GM19463 (cell line): Measurements from ENCODE around the gene HIGD2A.

Experiments
- ATAC-seq: cut with Tn5 transposase; IDR thresholded peaks from one replicate; pipeline ENCODE4 v1.9.1; 2021; ENCODE audit warnings: mild to moderate bottlenecking, moderate library complexity; ENCODE audit not compliant: unreplicated experiment

HIGD2A gene

DNA sequence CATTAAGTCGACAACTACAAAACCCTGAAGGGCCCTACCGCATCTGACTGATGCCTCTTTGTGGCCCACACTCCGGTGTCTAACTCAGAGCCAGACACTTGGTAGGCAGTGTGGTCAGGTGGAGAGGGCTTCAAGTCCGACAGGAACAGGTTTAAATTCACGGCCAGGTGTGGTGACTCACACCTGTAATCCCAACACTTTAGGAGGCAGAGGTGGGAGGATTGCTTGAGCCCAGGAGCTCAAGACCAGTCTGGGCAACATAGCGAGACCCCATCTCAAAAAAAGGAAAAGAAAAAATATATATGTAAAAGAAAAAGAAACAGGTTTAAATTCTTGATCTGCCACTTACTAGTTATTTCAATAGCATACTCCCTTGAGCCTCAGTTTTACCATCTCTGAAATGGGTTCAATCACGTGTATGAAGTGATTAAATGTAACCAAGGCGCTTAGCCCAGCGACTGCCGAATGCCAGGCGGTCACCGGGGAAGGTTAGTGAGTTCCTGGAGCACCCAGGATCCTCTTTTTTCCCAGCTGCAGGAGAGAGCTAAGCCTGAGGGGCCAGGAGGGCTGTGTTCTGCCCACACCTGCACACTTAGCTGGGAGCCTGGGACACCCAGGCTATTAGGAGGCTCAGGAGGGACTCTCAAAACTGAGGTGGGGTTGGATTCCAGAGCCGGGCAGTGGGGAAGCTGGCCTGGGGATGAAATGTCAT is 26.8 kb downstream of the HIGD2A start:
- no peak for ATAC-seq

DNA sequence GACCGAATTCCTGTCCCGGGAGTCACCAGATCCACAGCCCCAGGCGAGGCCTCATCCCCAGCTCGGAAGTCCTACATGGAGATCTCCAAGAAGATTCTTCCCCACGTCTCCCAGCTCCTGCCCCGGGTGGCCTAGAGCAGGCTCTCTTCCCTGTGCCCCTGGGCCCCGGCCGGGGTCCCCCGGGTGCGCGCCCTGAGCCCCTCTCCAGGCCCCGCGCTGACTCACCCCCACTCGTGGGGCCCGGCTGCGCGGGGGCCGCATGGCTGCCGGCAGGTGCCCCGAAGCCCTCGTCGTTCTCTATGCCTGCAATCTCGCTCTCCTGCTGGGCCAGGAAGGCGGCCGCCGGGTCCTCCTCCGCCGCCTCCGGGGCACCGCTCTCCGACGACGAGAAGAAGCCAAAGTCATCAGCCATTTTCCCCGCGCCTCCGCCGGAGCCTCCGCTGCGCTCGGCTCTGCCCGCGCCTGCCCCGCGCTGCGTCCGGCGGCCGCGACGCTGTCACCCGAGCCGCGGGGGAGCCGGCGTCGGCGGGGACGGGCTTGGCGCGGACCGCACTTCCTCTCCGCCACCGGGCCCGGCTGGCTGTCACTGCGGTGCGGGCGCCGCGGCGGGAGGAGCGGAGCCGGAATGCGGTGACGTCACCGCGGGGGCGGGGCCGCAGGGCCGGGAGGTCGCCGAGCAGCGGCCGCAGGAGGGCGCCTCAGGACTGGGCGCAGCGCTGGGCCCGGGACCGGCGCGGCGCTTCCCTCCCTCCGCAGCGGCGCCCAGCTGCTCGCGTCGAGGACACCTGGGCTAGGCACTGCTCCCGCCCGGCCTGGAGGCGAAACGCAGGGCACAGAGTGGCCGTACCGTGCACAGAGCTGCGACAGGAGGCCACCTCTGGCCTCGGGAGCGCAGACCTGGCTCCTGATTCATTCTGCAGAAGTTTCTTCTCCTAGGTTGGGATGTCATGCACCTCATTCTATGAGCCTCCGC is 27.7 kb downstream of the HIGD2A start, which contains the start of gene CLTB:
Gene CLTB (minus strand): TSS at position 588 of the 973 bp plus-strand sequence. CDS start 176 bp downstream, at position 412.
- ATAC-seq = peak; percentile 91

DNA sequence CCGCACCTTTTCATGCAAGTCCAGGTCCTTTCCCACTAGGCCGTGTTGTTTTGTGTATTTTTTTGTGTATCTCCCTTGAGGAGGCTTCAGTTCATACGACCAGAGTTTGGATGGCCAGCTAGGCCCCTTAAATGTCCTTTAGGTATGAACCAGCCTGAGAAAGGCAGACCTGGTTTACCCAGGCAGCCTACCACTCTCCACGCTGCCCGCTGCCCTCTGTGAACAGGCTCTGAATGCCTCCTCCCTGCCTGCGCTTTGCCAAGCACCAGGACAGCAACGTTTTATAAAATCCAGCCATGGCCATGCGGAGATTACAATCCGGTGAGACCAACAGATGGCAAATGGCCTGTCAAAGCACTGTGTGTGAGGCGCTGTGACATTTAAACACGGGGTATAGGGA is 28.4 kb downstream of the HIGD2A start:
- ATAC-seq = no peak

DNA sequence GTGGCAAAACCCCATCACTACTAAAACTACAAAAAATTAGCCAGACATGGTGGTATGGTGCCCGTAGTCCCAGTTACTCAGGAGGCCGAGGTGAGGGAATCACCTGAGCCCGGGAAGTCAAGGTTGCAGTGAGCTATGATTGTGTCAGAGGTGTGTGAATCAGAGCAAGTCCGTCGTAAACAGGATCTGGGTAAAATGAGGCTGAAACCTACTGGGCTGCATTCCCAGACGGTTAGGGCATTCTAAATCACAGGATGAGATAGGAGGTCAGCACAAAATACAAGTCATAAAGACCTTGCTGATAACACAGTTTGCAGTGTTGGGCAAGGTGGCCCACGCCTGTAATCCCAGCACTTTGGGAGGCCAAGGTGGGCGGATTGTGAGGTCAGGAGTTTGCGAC is 29.7 kb downstream of the HIGD2A start:
- no peak for ATAC-seq

DNA sequence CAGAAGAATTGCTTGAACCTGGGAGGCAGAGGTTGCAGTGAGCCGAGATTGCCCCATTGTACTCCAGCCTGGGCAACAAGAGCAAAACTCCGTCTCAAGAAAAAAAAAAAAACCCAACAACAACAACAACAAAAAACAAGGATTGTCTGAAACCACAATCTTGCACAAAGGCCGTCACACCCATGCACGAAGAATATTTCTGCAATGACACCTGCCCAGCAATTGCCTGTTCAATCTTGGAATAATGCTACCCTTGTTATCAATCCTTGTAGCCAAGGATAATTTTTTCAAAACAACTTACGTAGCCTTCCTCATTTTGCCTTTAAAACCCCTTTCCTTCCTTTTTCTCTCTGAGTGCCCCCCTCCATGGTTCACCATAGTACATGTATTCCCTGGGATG is 31.5 kb downstream of the HIGD2A start:
- no peak for ATAC-seq

DNA sequence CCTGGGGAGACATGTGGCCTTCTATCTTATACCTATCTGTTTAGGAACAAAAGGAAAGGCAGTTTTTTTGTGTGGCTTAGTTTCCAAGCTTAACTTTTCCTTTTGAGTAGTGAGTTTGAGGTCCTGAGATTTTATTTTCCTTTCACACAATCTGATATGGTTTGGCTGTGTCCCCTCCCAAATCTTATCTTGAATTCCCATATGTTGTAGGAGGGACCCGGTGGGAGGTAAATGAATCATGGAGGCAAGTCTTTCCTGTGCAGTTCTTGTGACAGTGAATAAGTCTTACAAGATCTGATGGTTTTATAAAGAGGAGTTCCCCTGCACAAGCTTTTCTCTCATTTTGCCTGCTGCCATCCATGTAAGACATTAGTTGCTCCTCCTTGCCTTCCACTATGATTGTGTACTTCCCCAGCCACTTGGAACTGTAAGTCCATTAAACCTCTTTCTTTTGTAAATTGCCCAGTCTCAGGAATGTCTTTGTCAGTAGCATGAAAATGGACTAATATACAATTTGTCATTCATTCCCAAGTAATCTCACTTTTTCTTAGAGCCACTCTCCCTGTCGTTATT is 32.5 kb downstream of the HIGD2A start:
- no peak for ATAC-seq

DNA sequence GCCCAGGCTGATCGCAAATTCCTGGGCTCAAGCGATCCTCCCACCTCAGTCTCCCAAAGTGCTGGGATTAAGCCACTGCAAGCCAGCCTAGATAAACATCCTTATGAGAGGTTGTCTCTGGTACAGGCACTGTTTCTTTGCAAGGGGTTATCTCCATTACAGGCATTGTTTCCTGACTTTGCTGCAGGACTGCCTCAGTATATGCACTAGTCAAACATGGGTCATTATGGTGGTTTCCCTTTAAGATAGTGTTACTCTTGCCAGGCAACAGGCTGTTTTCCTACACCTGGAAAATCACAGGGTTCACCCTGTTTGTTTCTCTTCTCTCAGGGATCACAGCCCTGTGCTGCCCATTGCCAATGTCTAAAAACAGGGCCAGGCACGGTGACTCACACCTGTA is 35.6 kb downstream of the HIGD2A start:
- no peak for ATAC-seq

DNA sequence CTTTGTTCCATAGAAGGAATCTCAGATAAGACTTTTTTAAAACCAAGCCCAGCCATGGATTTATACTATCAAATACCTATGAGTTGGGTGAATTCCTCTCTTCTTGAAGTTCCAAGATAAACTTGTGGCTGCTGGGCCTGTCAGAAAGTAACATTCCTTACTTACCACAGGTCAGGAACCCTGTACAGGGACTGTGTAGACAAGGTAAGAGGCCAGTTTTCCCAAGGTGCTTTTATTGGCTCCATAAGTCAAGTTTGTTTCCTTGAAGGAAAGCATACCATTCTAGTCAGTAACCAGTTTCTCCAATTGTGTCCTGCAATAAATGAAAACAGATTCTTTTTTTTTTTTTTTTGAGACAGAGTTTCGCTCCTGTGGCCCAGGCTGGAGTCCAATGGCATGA is 36.6 kb downstream of the HIGD2A start:
- no peak for ATAC-seq

DNA sequence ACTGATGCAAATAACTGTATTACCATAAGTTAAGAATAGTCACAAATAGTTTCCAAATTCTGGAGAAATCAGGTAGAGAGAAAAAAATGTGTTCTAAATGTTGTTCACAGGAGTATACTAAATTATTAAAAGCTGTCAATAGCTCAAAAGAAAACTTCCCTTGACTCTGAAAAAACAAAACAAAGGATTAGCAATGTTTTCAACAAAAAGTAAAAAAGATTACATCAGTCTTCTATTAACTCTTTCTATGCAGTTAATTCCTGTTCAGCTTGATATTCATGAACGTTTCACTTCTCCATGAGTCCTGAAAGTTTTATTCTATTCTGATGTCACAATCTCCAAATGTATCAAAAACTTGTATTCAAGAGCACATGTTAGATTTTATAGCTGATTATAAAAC is 37.2 kb downstream of the HIGD2A start:
- ATAC-seq = no peak

DNA sequence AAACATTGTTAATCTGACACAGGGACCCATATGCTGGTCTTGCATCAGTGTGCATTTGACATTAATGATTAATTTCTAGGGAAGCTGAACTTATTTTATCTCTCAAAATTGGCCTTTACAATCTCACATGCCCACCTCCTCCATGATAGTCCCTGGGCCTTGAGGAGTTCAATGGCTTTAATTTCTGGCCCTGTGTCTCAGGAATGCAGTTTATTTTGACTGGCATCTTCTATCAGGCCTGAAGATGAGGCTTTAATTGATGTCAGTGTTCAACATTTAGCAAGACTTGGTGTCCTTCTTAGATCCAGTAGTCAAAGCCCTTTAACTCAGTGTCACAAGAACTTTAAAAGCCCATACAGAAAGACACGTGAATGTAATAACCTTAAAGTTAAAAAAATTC is 38.3 kb downstream of the HIGD2A start:
- no peak for ATAC-seq

DNA sequence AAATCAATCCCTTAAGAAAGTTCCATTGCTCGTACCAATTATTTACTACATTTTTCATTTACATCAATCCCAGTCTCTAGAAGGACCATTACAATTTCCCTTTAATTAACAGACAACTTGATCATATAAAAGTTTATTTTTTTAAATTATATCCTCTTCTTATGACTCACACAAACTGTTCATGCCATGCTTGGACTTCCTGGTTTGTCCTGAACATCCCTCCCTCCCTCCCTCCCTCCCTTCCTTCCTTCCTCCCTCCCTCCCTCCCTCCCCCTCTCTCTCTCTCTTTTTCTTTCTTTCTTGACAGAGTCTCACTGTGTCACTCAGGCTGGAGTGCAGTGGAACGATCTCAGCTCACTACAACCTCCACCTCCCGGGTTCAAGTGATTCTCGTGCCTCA is 39.4 kb downstream of the HIGD2A start:
- ATAC-seq = no peak

DNA sequence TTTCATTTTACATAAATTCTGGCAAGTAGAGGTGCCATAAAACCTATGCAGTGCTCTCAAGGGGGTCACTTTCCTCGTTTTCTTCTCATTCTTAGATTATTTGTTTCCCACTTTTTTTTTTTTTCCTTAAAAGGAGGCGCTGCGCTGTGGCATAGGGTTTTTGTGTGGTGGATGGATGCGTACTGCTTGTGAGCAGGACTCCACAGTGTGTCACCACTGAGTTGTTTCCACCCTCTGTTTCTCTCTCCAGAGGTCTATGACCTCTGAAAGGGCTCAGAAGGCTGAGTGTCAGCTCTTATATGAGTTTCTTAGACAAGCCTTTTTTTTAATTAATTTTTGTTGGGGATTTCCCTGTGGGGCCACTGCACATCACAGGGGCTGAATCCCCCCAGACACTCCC is 41.4 kb downstream of the HIGD2A start:
- no peak for ATAC-seq

DNA sequence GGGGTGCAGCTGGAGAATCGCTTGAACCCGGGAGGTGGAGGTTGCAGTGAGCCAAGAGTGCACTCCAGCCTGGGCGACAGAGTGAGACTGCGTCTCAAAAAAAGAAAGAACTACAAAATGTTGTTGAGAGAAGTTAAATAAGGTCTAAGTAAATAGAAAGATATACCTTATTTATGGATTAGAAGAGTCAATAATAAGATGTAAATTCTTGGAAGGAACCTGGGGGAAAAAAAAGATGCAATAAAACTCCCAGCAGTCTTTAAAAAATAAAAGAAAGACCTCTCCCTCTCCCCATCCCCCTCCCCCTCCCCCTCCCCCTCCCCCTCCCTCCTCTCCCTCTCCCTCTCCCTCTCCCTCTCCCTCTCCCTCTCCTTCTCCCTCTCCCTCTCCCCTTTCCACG is 44.2 kb downstream of the HIGD2A start:
- ATAC-seq = no peak

DNA sequence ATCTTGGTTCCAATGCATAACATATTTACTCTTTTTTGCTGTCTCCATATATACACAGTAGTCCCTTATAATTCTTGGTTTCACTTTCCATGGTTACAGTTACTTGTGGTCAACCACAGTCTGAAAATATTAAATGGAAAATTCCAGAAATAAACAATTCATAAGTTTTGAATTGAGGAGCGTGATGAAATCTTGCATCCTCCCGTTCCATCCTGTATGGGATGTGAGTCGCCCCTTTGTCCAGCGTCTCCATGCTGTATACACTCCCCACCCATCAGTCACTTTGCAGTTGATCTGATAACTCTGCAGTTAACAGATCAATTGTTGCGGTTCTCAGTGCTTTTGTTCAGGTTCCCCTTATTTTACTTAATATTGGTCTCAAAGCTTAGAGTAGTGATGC is 48.1 kb downstream of the HIGD2A start:
- ATAC-seq = no peak

DNA sequence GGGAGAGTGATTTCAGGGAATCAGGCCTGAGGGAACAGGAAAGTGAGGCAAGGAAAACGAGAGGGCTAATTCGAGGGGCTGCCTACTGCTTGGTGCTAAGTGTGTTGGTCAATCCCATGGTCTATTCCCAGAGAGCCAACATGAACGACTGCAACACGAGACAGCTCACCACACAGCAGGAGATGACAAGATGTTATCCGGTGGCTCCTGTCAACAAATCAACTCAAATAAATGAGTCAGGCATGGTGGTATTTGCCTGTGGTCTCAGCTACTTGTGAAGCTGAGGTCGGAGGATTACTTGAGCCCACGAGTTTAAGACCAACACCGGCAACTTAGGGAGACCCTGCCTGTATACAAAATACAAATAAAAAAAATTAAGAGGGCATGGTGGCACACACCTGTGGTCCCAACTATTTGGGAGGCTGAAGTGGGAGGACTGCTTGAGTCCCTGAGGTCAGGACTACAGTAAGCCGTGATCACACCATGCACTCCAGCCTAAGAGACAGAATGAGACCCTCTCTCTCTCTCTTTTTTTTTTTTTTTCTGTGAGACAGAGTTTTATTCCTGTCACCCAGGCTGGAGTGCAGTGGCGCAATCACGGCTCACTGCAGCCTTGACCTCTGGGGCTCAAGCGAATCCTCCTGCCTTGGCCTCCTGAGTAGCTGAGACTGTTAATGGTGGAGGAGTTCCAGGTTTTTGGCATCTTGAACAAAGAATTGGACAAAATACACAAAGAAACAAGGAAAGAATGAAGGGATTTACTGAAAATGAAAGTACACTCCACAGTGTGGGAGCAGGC is 50.6 kb downstream of the HIGD2A start:
- no peak for ATAC-seq
